Esophagus muscularis mucosa (tissue), 4 donors: ENCODE results near the gene ZMIZ1. TPM values are rescaled to one million over a fixed set of nuclear protein-coding genes. Genes with fewer than 3 reads are reported as not detected.

ENCODE experiments used
- DNase-seq: peaks from one replicate; pipeline ENCODE4 v3.0.0-alpha.2; 2017; ENCODE audit errors: extremely low spot score
- H3K27ac ChIP-seq, 4 donors: fragments of 200-600 bp; sonication (generic); replicated peaks in 1 of 4; 1 replicate in 3 of 4; 2 replicates in 1 of 4; pipeline ENCODE4 v1.5.1; 2016 to 2019; ENCODE audit warnings: mild to moderate bottlenecking in 1 of 4
- H3K27me3 ChIP-seq, 4 donors: fragments of 200-600 bp; sonication (generic); one replicate each; pipeline versions ENCODE4 v1.5.1 to v1.6.0; 2016 to 2019
- H3K36me3 ChIP-seq, 4 donors: fragments of 200-600 bp; sonication (generic); one replicate each; pipeline ENCODE4 v1.5.1; 2016 to 2019
- H3K4me1 ChIP-seq, 4 donors: fragments of 200-600 bp; sonication (generic); one replicate each; pipeline ENCODE4 v1.5.1; 2016 to 2019
- H3K4me3 ChIP-seq, 4 donors: fragments of 200-600 bp; sonication (generic); 1 replicate in 2 of 4; 2 replicates in 2 of 4; pipeline ENCODE4 v1.5.1; 2016 to 2019; ENCODE audit warnings: mild to moderate bottlenecking in 4 of 4, moderate library complexity in 1 of 4
- H3K9me3 ChIP-seq, 4 donors: fragments of 200-600 bp; sonication (generic); 1 replicate in 3 of 4; 2 replicates in 1 of 4; pipeline ENCODE4 v1.5.1; 2016 to 2019
- CTCF ChIP-seq, 3 experiments: fragments of 200-600 bp in 2 of 3; fragments of 450-650 bp in 1 of 3; sonication (generic) in 2 of 3; IDR thresholded peaks; one replicate each; pipeline ENCODE4 v1.5.1; 2017 to 2019; ENCODE audit warnings: antibody characterized with exemption in 3 of 3, mild to moderate bottlenecking in 2 of 3, moderate library complexity in 1 of 3
- EP300 ChIP-seq: sonication (generic); formaldehyde crosslinking; IDR thresholded peaks from one replicate; pipeline ENCODE4 v1.6.1; 2017; ENCODE audit warnings: antibody characterized with exemption
- POLR2A ChIP-seq: fragments of 450-650 bp; IDR thresholded peaks from one replicate; pipeline ENCODE4 v1.6.1; 2017; ENCODE audit warnings: antibody characterized with exemption, moderate library complexity, mild to moderate bottlenecking, low read depth
- POLR2AphosphoS5 ChIP-seq, 2 donors: sonication (generic); formaldehyde crosslinking; IDR thresholded peaks; one replicate each; pipeline ENCODE4 v1.6.1; 2017; ENCODE audit warnings: antibody characterized with exemption in 2 of 2
- WGBS: methylation state at CpG from one replicate; pipeline ENCODE4 v1.1.5; 2018; 5-methylcytosine and 5-hydroxymethylcytosine counted together
- intact Hi-C: fragments of 100-400 bp; cut with DNase I; formaldehyde crosslinking; loops from one replicate; pipeline ENCODE4 v1.15.1; 2023
- total RNA-seq, 4 donors: library from RNA; depleted of rRNA; stranded (reverse); fragments of >200 nt; gene quantifications; one replicate each; pipeline versions ENCODE4 v1.1.0 to v1.2.1, GENCODE V29; 2016

Gene ZMIZ1
- total RNA-seq, 4 donors from 2014 or later, result 48.7 to 87.2 (median 66.0) TPM

GRCh38 chr10:79229071-79229541, 160.3 kb downstream of the ZMIZ1 start:
- no peak overlapping the region for H3K27ac ChIP-seq
- H3K36me3 ChIP-seq, result peaks cover 0 to 72% (median 52%) of the 10 kb centered on the region in 4 donors
- H3K4me3 ChIP-seq, result no peak overlapping the region
- 73% methylated on average over 4 of the region's 5 CpGs for WGBS
- no peaks in the 10 kb centered on the region for H3K27me3 ChIP-seq
- intact Hi-C loops, result loop anchor here (5.0 kb wide), 1 partner anchor 43 kb away; no protein-coding TSS in a partner anchor
- no peak for DNase-seq
- H3K9me3 ChIP-seq, result no peaks in the 10 kb centered on the region
- TF ChIP-seq POLR2AphosphoS5 (IDR thresholded peaks at IDR 0.05) (no peak), CTCF (IDR thresholded peaks at IDR 0.05) (no peak), POLR2A (no peak), EP300 (no peak)
- H3K4me1 ChIP-seq, result peaks cover 24 to 64% (median 44%) of the 10 kb centered on the region in 4 donors

GRCh38 chr10:79229830-79230327, 161.1 kb downstream of the ZMIZ1 start:
- peaks cover 20 to 61% (median 41%) of the 10 kb centered on the region in 4 donors for H3K4me1 ChIP-seq
- H3K27me3 ChIP-seq, result no peaks in the 10 kb centered on the region
- intact Hi-C loops, result loop anchor here (5.0 kb wide), 1 partner anchor 42 kb away; no protein-coding TSS in a partner anchor
- H3K27ac ChIP-seq, result no peak overlapping the region
- DNase-seq, result no peak
- H3K9me3 ChIP-seq, result no peaks in the 10 kb centered on the region
- H3K4me3 ChIP-seq, result no peak overlapping the region
- WGBS, result 79% methylated on average over 11 of the region's 12 CpGs
- peaks cover 0 to 74% (median 54%) of the 10 kb centered on the region in 4 donors for H3K36me3 ChIP-seq
- TF ChIP-seq CTCF (IDR thresholded peaks at IDR 0.05) (no peak), EP300 (no peak), POLR2AphosphoS5 (IDR thresholded peaks at IDR 0.05) (no peak), POLR2A (no peak)

- Histone ChIP-seq H3K27ac (no peak overlapping the region), H3K36me3 (peaks cover 0 to 77% (median 59%) of the 10 kb centered on the region in 4 donors), H3K9me3 (no peaks in the 10 kb centered on the region), H3K4me1 (peaks cover 23 to 61% (median 41%) of the 10 kb centered on the region in 4 donors), H3K27me3 (no peaks in the 10 kb centered on the region), H3K4me3 (no peak overlapping the region)
- intact Hi-C loops, result no loop called here
- DNase-seq, result no peak
- 69% methylated on average over 16 of the region's 16 CpGs for WGBS
- TF ChIP-seq POLR2AphosphoS5 (IDR thresholded peaks at IDR 0.05), result no peak
- TF ChIP-seq CTCF (IDR thresholded peaks at IDR 0.05), result no peak
- TF ChIP-seq POLR2A, result no peak
- no peak for TF ChIP-seq EP300
Measured at GRCh38 chr10:79230328-79230830, 161.6 kb downstream of the ZMIZ1 start.

DNA sequence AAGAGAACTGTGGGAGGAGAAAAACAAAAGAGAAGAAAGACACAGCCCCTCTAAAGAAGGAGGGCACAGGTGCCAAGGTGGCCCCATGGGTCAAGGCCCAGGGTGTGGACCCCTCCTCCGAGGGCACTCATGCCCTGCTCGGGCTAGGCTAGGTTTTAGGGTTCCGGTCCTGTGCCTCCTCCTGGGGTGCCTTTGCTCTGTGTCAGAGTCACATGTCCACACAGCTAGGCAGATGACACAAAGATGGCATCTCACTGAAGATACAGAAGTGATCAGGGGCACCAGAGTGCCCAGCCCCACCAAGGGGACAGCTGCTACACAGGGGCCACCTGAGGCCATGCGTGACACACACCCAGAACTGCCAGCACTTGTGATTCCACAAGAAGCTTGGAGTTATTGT, 162.1 kb downstream of the ZMIZ1 start:
- intact Hi-C loops, result no loop called here
- H3K27ac ChIP-seq, result no peak overlapping the region
- H3K4me1 ChIP-seq, result peaks cover 27 to 61% (median 45%) of the 10 kb centered on the region in 4 donors
- TF ChIP-seq POLR2A (no peak), CTCF (IDR thresholded peaks at IDR 0.05) (no peak), POLR2AphosphoS5 (IDR thresholded peaks at IDR 0.05) (no peak), EP300 (no peak)
- no peak for DNase-seq
- H3K4me3 ChIP-seq, result no peak overlapping the region
- H3K9me3 ChIP-seq, result no peaks in the 10 kb centered on the region
- H3K36me3 ChIP-seq, result peaks cover 0 to 82% (median 62%) of the 10 kb centered on the region in 4 donors
- no peaks in the 10 kb centered on the region for H3K27me3 ChIP-seq
- 93% methylated on average over 4 of the region's 4 CpGs for WGBS
